22Rv1 (cell line): ENCODE results near the gene SNX4.

Experiments
- ZFX ChIP-seq: fragments of 450-650 bp; IDR thresholded peaks from 2 replicates; pipeline ENCODE4 v1.6.1; 2017; ENCODE audit warnings: antibody characterized with exemption, borderline replicate concordance
- TF ChIP-seq, protein P1 (sequence below): fragments of 450-650 bp; IDR thresholded peaks from 2 replicates; pipeline ENCODE4 v1.5.1; 2017; ENCODE audit warnings: mild to moderate bottlenecking

DNA sequence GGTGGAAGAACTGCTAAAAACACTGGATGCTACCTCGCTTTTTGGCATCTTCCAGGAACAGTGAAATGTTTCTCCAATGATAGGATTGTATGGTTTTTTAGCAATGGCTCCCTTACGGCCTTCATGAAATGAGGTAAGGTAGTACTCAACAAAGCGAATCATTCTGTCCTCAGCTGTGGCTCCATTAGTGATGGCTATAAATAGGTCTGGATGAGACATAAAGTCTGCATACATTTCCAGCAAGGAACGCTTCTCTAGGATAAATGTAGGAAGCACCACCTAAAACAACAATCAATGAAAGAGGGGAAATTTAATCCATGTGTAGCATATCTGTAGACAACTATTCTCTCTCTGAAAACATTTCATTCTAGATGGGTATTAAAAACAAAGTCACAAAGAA lies 32.4 kb upstream of the SNX4 start:
- TF ChIP-seq, protein P1, sequence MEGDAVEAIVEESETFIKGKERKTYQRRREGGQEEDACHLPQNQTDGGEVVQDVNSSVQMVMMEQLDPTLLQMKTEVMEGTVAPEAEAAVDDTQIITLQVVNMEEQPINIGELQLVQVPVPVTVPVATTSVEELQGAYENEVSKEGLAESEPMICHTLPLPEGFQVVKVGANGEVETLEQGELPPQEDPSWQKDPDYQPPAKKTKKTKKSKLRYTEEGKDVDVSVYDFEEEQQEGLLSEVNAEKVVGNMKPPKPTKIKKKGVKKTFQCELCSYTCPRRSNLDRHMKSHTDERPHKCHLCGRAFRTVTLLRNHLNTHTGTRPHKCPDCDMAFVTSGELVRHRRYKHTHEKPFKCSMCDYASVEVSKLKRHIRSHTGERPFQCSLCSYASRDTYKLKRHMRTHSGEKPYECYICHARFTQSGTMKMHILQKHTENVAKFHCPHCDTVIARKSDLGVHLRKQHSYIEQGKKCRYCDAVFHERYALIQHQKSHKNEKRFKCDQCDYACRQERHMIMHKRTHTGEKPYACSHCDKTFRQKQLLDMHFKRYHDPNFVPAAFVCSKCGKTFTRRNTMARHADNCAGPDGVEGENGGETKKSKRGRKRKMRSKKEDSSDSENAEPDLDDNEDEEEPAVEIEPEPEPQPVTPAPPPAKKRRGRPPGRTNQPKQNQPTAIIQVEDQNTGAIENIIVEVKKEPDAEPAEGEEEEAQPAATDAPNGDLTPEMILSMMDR = no peak
- TF ChIP-seq ZFX = no peak
